Activated CD4-positive, alpha-beta T cell treated with anti-CD3 and anti-CD28 coated beads for 36 hours (primary cell): ENCODE data around the gene CRTC3. TPM values are rescaled to one million over a fixed set of nuclear protein-coding genes. Genes with fewer than 3 reads are reported as not detected.
"Not testable (repeated sequence)": the region's sequence is repeated elsewhere in the genome, so short reads cannot be mapped to it uniquely, and the experiment has no call there.

Experiments
- ATAC-seq: fragments of 200-7000 bp; cut with Tn5 transposase; one replicate; pipeline ENCODE4 v1.10.0; 2021; ENCODE audit warnings: mild to moderate bottlenecking, moderate library complexity
- CTCF ChIA-PET: fragments of 350-600 bp; sonication (Branson Sonifier 250); formaldehyde crosslinking; loops from one replicate; lab custom pipeline; 2021; ENCODE audit warnings: antibody characterized with exemption; lab: Charles Lee
- POLR2A ChIA-PET: fragments of 350-600 bp; sonication (Branson Sonifier 250); formaldehyde crosslinking; loops from one replicate; lab custom pipeline; 2021; ENCODE audit warnings: antibody characterized with exemption, inconsistent platforms; lab: Charles Lee
- DNase-seq: peaks from one replicate; pipeline ENCODE4 v3.0.0-alpha.2; 2020
- H3K27ac Mint-ChIP-seq: one replicate; pipeline ENCODE4 v1.8.0; 2021; ENCODE audit warnings: mixed read lengths
- H3K27me3 Mint-ChIP-seq: one replicate; pipeline ENCODE4 v1.8.0; 2021; ENCODE audit warnings: mixed read lengths
- H3K36me3 Mint-ChIP-seq: one replicate; pipeline ENCODE4 v1.8.0; 2021; ENCODE audit warnings: low read depth, mixed read lengths
- H3K4me1 Mint-ChIP-seq: one replicate; pipeline ENCODE4 v1.8.0; 2021; ENCODE audit warnings: mixed read lengths
- H3K4me3 Mint-ChIP-seq: one replicate; pipeline ENCODE4 v1.8.0; 2021; ENCODE audit warnings: mild to moderate bottlenecking, moderate library complexity, mixed read lengths
- H3K9me3 Mint-ChIP-seq: one replicate; pipeline ENCODE4 v1.8.0; 2021; ENCODE audit warnings: low read depth, mixed read lengths
- intact Hi-C, 2 experiments: fragments of 100-400 bp; cut with DNase I in 1 of 2; cut with micrococcal nuclease in 1 of 2; formaldehyde crosslinking; loops; one replicate each; pipeline versions ENCODE4 v1.14.2 to v1.15.1; 2022 to 2024; cut with DNase I, micrococcal nuclease
- total RNA-seq, 2 experiments: library from RNA; stranded (reverse); gene quantifications; one replicate each; pipeline ENCODE4 v1.2.3, GENCODE V29; 2021

The CRTC3 gene
- total RNA-seq, 2 experiments from 2014 or later, result 32.4 to 36.2 TPM

DNA sequence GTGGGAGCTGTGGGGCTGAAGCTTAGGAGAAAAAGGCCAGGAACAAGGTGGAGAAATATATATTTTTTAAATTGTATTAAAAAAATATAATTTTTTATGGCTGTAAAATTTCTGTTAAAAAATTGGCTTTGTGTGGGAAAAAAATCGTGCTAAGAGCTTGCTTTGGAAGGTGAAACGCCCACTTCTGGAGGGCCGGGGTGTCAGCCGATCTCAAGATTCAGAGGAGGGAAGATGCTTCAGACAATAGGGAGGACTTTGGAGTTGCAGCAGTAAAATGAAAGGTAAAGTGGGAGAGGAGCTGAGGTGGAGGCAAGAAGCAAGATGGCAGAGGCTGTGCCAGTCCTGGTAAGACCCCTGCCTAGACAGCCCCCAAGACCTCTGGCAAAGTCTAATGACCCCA lies 141.5 kb downstream of the CRTC3 start:
- no peak for DNase-seq
- H3K27ac Mint-ChIP-seq, result no peak overlapping the region
- peaks cover 5% of the 10 kb centered on the region for H3K27me3 Mint-ChIP-seq
- H3K4me1 Mint-ChIP-seq, result peaks cover 10% of the 10 kb centered on the region
- POLR2A ChIA-PET, result no interaction called here
- no peaks in the 10 kb centered on the region for H3K36me3 Mint-ChIP-seq
- intact Hi-C loops, result no loop called here
- CTCF ChIA-PET, result interaction anchor here (0.6 to 1.9 kb wide), 3 partner anchors 20 to 262 kb away, joined by 3 to 5 read pairs (median 4); no protein-coding TSS in a partner anchor
- H3K9me3 Mint-ChIP-seq, result no peaks in the 10 kb centered on the region
- ATAC-seq, result no peak
- H3K4me3 Mint-ChIP-seq, result no peak overlapping the region

DNA sequence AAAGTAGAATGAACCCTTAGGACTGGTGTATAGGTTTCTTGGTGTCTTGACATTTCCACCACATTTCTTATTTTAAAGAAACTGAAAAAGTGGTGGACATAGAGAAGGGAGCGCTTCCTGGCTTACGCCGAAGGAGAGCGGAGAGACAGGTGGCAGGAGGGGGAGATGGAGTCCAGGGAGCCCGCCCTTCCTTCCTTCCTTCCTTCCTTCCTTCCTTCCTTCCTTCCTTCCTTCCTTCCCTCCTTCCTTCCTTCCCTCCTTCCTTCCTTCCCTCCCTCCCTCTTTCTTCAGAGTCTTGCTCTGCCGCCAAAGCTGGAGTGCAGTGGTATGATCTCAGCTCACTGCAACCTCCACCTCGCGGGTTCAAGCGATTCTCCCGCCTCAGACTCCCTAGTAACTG lies 143.6 kb downstream of the CRTC3 start:
- H3K36me3 Mint-ChIP-seq, intact Hi-C loops, H3K9me3 Mint-ChIP-seq, H3K27ac Mint-ChIP-seq, H3K27me3 Mint-ChIP-seq, ATAC-seq, CTCF ChIA-PET, DNase-seq, POLR2A ChIA-PET, H3K4me3 Mint-ChIP-seq: not testable (repeated sequence)
- H3K4me1 Mint-ChIP-seq, result peaks cover 12% of the 10 kb centered on the region

DNA sequence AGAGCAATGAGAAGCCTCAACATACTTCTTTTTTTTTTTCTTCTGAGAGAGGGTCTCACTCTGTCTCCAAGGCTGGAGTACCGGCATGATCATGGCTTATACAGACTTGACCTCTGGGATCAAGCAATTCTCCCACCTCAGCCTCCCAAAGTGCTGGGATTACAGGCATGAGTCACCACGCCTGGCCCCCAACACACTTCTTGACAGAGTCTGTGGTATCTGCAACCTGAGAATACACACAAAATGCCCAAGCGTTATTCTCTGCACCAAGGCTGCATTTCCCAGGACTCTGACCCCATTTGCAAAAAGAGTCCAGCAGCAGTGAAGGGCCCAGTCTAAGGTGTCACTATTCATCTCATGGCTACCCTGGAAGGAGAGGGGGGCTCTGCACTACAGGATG lies 144.8 kb downstream of the CRTC3 start:
- ChIA-PET POLR2A (no interaction called here), CTCF (no interaction called here)
- ATAC-seq, result no peak
- H3K27me3 Mint-ChIP-seq, result peaks cover 2% of the 10 kb centered on the region
- DNase-seq, result no peak
- intact Hi-C loops, result no loop called here
- peaks cover 21% of the 10 kb centered on the region for H3K4me1 Mint-ChIP-seq
- no peak overlapping the region for H3K4me3 Mint-ChIP-seq
- H3K9me3 Mint-ChIP-seq, result no peaks in the 10 kb centered on the region
- peak overlapping the region; percentile 9 for H3K27ac Mint-ChIP-seq
- no peaks in the 10 kb centered on the region for H3K36me3 Mint-ChIP-seq

DNA sequence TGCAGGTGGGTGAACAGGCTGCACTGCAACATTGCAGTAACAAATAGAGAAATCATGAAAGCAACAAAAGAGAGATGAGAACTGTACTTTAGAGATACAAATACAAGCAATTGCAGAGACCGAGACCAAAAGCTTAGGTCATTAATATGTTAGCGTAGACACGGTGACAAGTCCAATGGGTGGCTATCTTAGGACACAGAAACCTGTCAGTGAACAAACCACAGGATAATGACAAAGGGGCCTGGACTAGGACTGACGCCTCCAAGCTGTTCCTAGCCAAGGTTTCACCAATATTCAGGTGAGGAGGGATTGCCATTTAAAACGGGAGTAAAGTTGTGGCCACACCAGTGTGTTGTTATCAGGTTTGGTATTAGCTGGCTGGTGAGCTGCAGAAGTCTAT lies 145.7 kb downstream of the CRTC3 start:
- Mint-ChIP-seq H3K36me3 (no peaks in the 10 kb centered on the region), H3K27ac (no peak overlapping the region), H3K9me3 (no peaks in the 10 kb centered on the region), H3K4me3 (no peak overlapping the region), H3K27me3 (peaks cover 2% of the 10 kb centered on the region), H3K4me1 (peaks cover 30% of the 10 kb centered on the region)
- ChIA-PET CTCF (interaction anchor here (0.6 to 2.7 kb wide), 3 partner anchors 28 to 531 kb away, joined by 3 to 10 read pairs (median 3); no protein-coding TSS in a partner anchor), POLR2A (no interaction called here)
- ATAC-seq, result no peak
- DNase-seq, result no peak
- intact Hi-C loops, result no loop called here

DNA sequence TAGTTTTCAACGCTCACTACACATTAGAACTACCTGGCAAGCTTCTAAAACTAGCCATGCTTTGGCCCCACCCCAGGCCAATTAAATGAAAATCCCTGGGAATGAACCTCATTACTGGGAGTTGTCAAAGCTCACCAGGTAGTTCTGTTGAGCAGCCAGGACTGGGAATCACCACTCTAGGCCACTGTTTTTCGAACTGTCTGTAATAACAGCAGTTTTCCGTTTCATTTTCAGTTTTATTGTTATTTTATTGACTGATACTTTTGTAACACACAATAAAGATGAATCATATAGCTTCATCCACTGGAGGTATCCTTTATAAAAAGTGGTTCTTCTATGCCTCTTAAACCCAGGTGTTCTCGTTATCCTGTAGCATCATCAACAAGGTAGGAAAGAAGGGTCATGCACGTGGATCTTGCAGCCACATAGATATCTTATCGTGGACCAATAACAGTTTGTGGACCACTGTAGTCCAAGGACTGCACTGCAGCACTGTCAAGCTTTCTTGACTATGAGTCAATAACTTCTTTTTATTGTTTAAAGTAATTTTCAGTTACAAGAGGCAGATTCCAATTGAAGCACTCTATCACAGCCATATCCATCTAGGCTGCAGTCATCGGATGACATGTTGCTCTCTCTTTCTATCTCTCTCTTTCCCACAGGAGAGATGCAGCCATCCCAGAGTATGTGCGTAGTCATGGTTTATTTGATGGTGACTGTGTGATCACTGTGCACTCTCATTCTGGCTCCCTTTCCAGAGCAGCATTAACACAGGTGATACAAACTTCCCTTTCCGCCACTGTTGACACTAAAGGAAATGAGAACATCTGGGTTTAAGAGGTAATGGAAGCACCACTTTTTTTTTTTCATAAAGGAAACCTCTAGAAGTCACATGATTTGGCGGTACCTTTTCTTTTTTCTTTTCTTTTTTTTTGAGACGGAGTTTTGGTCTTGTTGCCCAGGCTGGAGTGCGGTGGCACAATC lies 148.4 kb downstream of the CRTC3 start:
- Mint-ChIP-seq H3K4me1 (peaks cover 38% of the 10 kb centered on the region), H3K27ac (peak overlapping the region; percentile 89), H3K36me3 (no peaks in the 10 kb centered on the region), H3K9me3 (no peaks in the 10 kb centered on the region), H3K4me3 (peak overlapping the region; percentile 2), H3K27me3 (peaks cover 2% of the 10 kb centered on the region)
- ChIA-PET POLR2A (interaction anchor here (0.5 to 1.2 kb wide), 3 partner anchors 17 to 363 kb away, joined by 3 read pairs; no protein-coding TSS in a partner anchor), CTCF (interaction anchor here (0.6 to 2.7 kb wide), 8 partner anchors 11 to 40 kb away, joined by 3 to 10 read pairs (median 3); no protein-coding TSS in a partner anchor)
- ATAC-seq, result peak; percentile 68
- intact Hi-C loops, result loop anchor here in 1 of 2 experiments (1.0 kb wide), 1 partner anchor 18 kb away; no protein-coding TSS in a partner anchor
- no peak for DNase-seq

DNA sequence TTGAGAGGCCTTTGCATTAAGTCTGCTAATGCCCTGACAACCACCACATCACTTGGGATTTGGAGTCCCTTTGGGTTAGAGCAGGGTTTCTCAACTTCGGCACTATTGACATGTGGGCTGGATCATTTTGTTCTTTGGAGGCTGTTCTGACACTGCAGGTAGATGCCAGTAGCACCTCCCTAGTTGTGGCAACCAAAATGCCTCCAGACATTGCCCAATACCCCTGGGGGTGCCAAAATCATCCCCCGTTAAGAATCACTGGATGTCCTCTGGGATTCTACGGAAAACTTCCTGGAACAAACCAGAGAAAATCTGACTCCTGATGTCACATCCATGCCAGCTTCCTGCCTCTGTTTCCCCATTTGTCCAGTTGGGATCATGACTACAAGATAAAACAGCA lies 150.2 kb downstream of the CRTC3 start:
- ChIA-PET CTCF (interaction anchor here (1.2 kb wide), 1 partner anchor 32 kb away, joined by 7 read pairs; no protein-coding TSS in a partner anchor), POLR2A (no interaction called here)
- Mint-ChIP-seq H3K4me3 (no peak overlapping the region), H3K27me3 (peaks cover 3% of the 10 kb centered on the region), H3K36me3 (no peaks in the 10 kb centered on the region), H3K27ac (no peak overlapping the region), H3K9me3 (no peaks in the 10 kb centered on the region), H3K4me1 (peaks cover 44% of the 10 kb centered on the region)
- intact Hi-C loops, result loop anchor here (1.0 kb wide), 2 partner anchors 20 to 32 kb away; no protein-coding TSS in a partner anchor
- ATAC-seq (no peak), DNase-seq (no peak)

DNA sequence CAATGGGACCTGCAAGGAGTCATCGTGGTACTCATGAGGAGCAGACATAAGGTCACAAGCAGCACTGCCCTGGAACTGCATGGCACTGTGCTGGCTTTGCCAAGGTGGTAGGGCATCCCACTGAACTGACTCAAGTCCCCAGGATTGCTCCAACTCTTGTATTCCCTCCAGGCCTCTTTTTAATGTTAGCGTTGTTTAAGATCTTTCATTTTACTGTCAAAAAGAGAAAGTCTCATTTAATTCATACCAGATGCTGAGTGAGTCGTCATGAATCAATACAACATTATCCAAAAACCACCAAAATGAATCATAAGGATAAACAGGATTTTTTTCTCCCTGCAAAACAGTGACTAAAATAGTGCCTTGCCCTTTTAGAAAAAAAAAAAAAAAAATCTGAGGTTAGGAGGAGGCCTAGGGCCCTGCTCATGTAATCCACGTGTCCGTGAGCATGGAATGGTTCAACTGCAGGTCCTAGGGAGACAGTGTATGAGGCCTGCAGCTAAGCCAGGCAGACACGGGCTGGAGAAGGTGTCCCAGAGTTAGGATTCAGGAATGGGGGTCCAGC lies 150.7 kb downstream of the CRTC3 start:
- intact Hi-C loops, result loop anchor here (1.0 kb wide), 2 partner anchors 20 to 32 kb away; no protein-coding TSS in a partner anchor
- Mint-ChIP-seq H3K4me1 (peaks cover 46% of the 10 kb centered on the region), H3K27ac (no peak overlapping the region), H3K27me3 (peaks cover 5% of the 10 kb centered on the region), H3K36me3 (no peaks in the 10 kb centered on the region), H3K9me3 (no peaks in the 10 kb centered on the region), H3K4me3 (no peak overlapping the region)
- ATAC-seq (peak; percentile 59), DNase-seq (no peak)
- ChIA-PET POLR2A (no interaction called here), CTCF (interaction anchor here (0.6 kb wide), 1 partner anchor 45 kb away, joined by 3 read pairs; no protein-coding TSS in a partner anchor)

DNA sequence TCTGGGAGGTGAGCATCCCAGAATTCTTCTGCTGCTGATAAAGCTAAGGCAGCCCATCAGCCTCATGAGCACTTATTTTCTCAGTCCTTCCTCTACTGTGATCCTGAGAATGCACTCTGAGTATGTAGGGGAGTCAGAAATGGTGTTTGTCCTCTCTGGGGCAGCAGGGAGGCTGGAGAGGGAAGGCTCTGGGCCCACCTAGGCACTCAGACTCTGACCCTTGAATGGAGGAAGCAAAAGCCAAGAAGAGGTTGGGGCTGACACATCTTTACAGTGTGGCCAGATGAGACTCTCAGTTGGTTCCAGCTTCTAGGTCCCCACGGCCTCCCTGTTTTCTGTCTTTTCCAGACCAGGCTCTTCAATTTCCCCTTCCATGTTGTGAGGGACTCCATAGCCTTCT lies 151.3 kb downstream of the CRTC3 start:
- no peak for DNase-seq
- ATAC-seq, result no peak
- Mint-ChIP-seq H3K27ac (no peak overlapping the region), H3K36me3 (no peaks in the 10 kb centered on the region), H3K4me3 (no peak overlapping the region), H3K9me3 (no peaks in the 10 kb centered on the region), H3K27me3 (peaks cover 6% of the 10 kb centered on the region), H3K4me1 (peaks cover 50% of the 10 kb centered on the region)
- ChIA-PET POLR2A (no interaction called here), CTCF (interaction anchor here (0.5 to 0.6 kb wide), 2 partner anchors 12 to 46 kb away, joined by 3 read pairs; no protein-coding TSS in a partner anchor)
- intact Hi-C loops, result no loop called here

DNA sequence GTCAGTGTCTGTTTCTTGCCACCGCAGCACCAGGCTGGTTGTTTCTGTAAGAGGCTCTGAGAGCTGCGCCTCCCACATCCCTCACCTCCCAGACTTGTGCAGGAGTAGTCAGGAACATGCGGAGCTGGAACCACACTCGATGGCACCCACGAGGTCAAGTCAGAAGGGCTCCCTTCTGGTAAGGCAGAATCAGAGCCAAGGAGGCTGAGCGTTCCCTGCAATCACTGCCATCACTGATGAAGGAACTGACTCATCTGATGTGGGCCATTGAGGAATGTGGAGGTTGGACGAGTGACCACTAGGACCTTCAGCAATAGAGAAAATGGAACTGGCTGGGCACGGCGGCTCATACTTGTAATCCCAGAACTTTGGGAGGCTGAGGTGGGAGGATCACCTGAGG lies 151.8 kb downstream of the CRTC3 start:
- no peaks in the 10 kb centered on the region for H3K9me3 Mint-ChIP-seq
- H3K27me3 Mint-ChIP-seq, result peaks cover 6% of the 10 kb centered on the region
- ChIA-PET POLR2A (no interaction called here), CTCF (interaction anchor here (0.5 to 0.6 kb wide), 2 partner anchors 11 to 46 kb away, joined by 3 read pairs; no protein-coding TSS in a partner anchor)
- DNase-seq (no peak), ATAC-seq (no peak)
- H3K4me3 Mint-ChIP-seq, result no peak overlapping the region
- intact Hi-C loops, result no loop called here
- H3K27ac Mint-ChIP-seq, result no peak overlapping the region
- H3K36me3 Mint-ChIP-seq, result no peaks in the 10 kb centered on the region
- H3K4me1 Mint-ChIP-seq, result peaks cover 55% of the 10 kb centered on the region

DNA sequence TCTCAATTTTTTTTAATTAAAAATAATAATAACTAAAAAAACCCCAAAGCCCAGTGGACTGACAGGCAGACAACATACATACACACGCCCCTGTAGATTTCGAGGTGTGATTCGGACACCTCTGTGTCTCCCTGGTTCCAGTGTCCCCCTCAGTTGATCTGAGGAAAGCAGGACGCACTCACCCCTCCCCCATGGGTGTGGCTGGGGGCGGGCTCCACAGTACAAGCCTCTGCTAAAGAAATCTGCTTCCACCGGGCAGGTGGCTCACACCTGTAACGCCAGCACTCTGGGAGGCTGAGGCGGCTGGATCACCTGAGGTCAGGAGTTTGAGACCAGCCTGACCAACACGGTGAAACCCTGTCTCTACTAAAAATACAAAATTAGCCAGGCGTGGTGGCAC lies 153.6 kb downstream of the CRTC3 start:
- CTCF ChIA-PET, result interaction anchor here (0.6 kb wide), 1 partner anchor 242 kb away, joined by 3 read pairs; no protein-coding TSS in a partner anchor
- intact Hi-C loops, result no loop called here
- POLR2A ChIA-PET, result interaction anchor here (0.6 kb wide), 1 partner anchor 262 kb away, joined by 4 read pairs; no protein-coding TSS in a partner anchor
- H3K27me3 Mint-ChIP-seq, result peaks cover 6% of the 10 kb centered on the region
- H3K36me3 Mint-ChIP-seq, result no peaks in the 10 kb centered on the region
- no peak overlapping the region for H3K4me3 Mint-ChIP-seq
- H3K27ac Mint-ChIP-seq, result no peak overlapping the region
- DNase-seq, result no peak
- H3K9me3 Mint-ChIP-seq, result no peaks in the 10 kb centered on the region
- peaks cover 57% of the 10 kb centered on the region for H3K4me1 Mint-ChIP-seq
- no peak for ATAC-seq

DNA sequence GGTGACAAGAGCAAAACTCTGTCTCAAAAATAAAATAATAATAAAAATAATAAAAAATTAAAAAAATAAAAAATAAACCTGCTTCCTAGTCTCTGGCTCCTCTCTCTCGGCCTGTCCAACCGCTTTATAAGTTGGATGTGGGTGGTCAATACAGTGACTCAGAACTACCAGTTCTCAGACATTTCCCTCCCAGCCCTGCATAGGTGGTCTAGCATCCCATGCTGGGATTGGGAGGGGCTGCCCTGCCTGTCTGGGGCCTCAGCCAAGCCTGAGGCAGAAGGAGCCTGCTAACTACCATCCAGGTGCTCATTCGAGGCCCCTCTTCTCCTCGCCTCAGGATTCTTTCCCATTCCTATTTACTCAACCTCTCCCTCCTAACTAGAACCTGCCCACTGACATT lies 154.2 kb downstream of the CRTC3 start:
- Mint-ChIP-seq H3K4me1 (peaks cover 53% of the 10 kb centered on the region), H3K36me3 (no peaks in the 10 kb centered on the region), H3K27me3 (peaks cover 6% of the 10 kb centered on the region), H3K9me3 (no peaks in the 10 kb centered on the region), H3K27ac (no peak overlapping the region), H3K4me3 (no peak overlapping the region)
- DNase-seq (no peak), ATAC-seq (no peak)
- intact Hi-C loops, result no loop called here
- CTCF ChIA-PET, result interaction anchor here (1.2 kb wide), 1 partner anchor 36 kb away, joined by 4 read pairs; no protein-coding TSS in a partner anchor
- POLR2A ChIA-PET, result no interaction called here
